Duodenal mucosa (tissue), 2 donors: ENCODE results near the gene ZSWIM3.
"Not testable (repeated sequence)": the region's sequence is repeated elsewhere in the genome, so short reads cannot be mapped to it uniquely, and the experiment has no call there.

Experiments
- H3K27ac ChIP-seq: one replicate; pipeline ENCODE4 v1.7.0; 2013; ENCODE audit warnings: low read depth, low read length
- H3K27me3 ChIP-seq, 2 donors: one replicate each; pipeline ENCODE4 v1.7.0; 2013; ENCODE audit warnings: low read length in 2 of 2, control low read depth in 1 of 2; ENCODE audit not compliant: insufficient read depth in 2 of 2, control insufficient read depth in 1 of 2
- H3K36me3 ChIP-seq, 2 donors: one replicate each; pipeline ENCODE4 v1.7.0; 2013; ENCODE audit warnings: low read length in 2 of 2, control low read depth in 1 of 2; ENCODE audit not compliant: insufficient read depth in 2 of 2, control insufficient read depth in 1 of 2
- H3K4me1 ChIP-seq, 2 donors: one replicate each; pipeline ENCODE4 v1.7.0; 2013; ENCODE audit warnings: low read length in 2 of 2, control low read depth in 1 of 2; ENCODE audit not compliant: insufficient read depth in 2 of 2, control insufficient read depth in 1 of 2
- H3K4me3 ChIP-seq, 2 donors: one replicate each; pipeline ENCODE4 v1.7.0; 2013; ENCODE audit warnings: low read length in 2 of 2, low read depth in 1 of 2
- H3K9ac ChIP-seq, 2 donors: one replicate each; pipeline ENCODE4 v1.7.0; 2013; ENCODE audit warnings: low read length in 2 of 2, low read depth in 1 of 2
- H3K9me3 ChIP-seq, 2 donors: one replicate each; pipeline ENCODE4 v1.7.0; 2013; ENCODE audit warnings: low read length in 2 of 2, control low read depth in 1 of 2; ENCODE audit not compliant: control insufficient read depth in 1 of 2

Gene ZSWIM3

DNA sequence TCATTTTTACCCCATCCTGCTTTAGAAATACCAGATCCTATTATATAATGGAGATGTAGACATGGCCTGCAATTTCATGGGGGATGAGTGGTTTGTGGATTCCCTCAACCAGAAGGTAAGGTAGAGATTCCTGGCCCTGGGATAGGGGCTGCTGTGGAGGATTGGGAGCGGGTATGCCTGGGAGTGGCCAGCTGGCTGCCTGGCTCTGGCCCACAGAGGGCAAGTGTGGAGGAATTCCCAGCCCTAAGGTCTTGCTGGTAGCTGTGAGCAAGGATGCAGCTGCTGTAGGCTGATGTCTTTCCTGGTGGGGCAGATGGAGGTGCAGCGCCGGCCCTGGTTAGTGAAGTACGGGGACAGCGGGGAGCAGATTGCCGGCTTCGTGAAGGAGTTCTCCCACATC lies 40.3 kb downstream of the ZSWIM3 start:
- Histone ChIP-seq H3K27me3 (no peaks in the 10 kb centered on the region), H3K4me1 (peaks cover 6 to 8% of the 10 kb centered on the region in 2 donors), H3K4me3 (no peak overlapping the region), H3K9ac (no peak overlapping the region), H3K27ac (no peak overlapping the region), H3K36me3 (peaks cover 26 to 61% of the 10 kb centered on the region in 2 donors), H3K9me3 (no peaks in the 10 kb centered on the region)

DNA sequence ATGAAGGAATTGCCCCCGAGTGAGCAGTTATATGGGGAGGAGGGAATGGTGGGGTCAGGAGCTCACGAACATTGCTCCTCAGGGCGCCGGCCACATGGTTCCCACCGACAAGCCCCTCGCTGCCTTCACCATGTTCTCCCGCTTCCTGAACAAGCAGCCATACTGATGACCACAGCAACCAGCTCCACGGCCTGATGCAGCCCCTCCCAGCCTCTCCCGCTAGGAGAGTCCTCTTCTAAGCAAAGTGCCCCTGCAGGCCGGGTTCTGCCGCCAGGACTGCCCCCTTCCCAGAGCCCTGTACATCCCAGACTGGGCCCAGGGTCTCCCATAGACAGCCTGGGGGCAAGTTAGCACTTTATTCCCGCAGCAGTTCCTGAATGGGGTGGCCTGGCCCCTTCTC lies 40.9 kb downstream of the ZSWIM3 start:
- peaks cover 26 to 56% of the 10 kb centered on the region in 2 donors for H3K36me3 ChIP-seq

DNA sequence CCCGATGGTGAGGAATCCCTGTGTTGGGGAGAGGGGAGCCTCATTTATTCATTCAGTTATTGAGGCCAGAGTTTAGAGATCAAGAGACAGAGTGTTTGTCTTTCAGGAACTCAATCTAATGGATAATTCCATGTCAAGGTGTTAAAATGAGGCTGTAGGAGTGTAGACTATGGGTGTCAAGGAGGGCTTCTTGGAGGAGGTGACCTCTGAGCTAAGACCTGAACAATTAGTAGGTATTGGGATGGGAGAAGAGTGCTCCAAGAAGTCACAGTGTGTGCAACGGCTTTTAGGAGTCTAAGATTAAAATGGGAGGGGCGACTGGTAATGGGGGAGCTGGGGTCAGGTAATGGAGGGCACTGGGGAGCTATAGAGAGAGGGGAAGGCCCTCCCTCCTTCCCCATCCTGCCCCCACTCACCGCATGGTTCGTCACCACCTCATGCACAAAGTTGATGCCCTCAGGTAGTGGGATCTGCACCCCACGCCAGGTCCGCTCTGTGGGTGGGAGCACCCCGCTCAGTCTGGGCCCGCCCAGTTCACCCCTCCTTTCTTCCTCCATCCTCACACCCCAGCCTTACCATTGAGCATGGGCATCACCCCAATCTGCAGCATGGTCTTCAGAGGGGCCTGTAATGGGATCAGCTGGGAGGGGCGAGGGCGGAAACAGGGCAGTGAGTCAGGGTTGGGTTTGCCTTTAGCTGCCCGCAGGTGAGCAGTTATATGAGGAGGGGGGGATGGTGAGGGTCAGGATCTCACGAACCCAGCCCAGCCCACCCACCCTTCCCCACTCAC lies 41.8 kb downstream of the ZSWIM3 start:
- H3K27me3 ChIP-seq, result no peaks in the 10 kb centered on the region
- no peaks in the 10 kb centered on the region for H3K4me1 ChIP-seq
- H3K27ac ChIP-seq, result no peak overlapping the region
- H3K9me3 ChIP-seq, result no peaks in the 10 kb centered on the region
- H3K36me3 ChIP-seq, result peaks cover 21 to 50% of the 10 kb centered on the region in 2 donors
- H3K9ac ChIP-seq, result no peak overlapping the region
- no peak overlapping the region for H3K4me3 ChIP-seq

More for the DNA sequence above, 40.9 kb downstream of the ZSWIM3 start:
- H3K27ac ChIP-seq, result no peak overlapping the region
- H3K4me3 ChIP-seq, result no peak overlapping the region
- H3K4me1 ChIP-seq, result peaks cover under 1 to 2% of the 10 kb centered on the region in 2 donors
- no peaks in the 10 kb centered on the region for H3K9me3 ChIP-seq
- no peaks in the 10 kb centered on the region for H3K27me3 ChIP-seq
- no peak overlapping the region for H3K9ac ChIP-seq

DNA sequence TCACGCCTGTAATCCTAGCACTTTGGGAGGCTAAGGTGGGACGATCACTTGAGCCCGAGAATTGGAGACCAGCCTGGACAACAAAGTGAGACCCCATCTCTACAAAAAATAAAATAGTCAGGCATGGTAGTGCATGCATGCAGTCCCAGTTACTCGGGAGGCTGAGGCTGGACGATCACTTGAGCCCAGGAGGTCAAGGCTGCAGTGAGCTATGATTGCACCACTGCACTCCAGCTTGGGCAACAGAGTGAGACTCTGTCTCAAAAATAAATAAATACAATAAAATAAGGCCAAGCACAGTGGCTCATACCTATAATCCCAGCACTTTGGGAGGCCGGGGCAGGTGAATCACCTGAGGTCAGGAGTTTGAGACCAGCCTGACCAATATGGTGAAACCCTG lies 43.9 kb downstream of the ZSWIM3 start:
- not testable (repeated sequence) for H3K27ac ChIP-seq, H3K4me3 ChIP-seq, H3K9ac ChIP-seq, H3K4me1 ChIP-seq, H3K9me3 ChIP-seq, H3K27me3 ChIP-seq
- H3K36me3 ChIP-seq, result peaks cover 16 to 34% of the 10 kb centered on the region in 2 donors

DNA sequence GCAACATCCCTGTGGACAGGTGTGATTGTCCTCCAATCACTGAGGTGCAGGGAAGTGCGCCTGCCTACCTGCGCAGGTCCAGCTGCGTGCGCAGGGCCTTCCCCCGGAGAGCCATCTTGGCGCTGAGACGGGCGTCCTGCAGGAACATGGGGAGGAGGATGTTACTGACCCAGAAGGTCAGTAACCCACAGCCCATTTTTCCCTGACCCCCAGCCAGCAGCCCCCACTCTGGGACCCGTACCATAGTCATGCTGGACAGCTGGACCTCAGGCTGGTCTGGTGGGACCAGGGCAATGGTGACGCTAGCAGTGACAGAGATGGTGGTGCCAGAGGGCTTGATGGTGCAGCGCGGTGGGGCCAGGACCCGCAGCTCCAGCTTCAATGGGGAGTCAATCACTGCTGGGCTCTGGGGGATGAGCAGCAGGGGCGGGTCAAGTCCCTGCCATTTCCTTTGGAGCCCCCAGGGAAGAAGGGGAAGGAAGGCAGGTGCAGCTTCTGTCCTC lies 44.8 kb downstream of the ZSWIM3 start:
- Histone ChIP-seq H3K27ac (no peak overlapping the region), H3K9me3 (no peaks in the 10 kb centered on the region), H3K27me3 (no peaks in the 10 kb centered on the region), H3K4me1 (no peaks in the 10 kb centered on the region), H3K4me3 (no peak overlapping the region), H3K36me3 (peaks cover 8 to 27% of the 10 kb centered on the region in 2 donors), H3K9ac (no peak overlapping the region)

DNA sequence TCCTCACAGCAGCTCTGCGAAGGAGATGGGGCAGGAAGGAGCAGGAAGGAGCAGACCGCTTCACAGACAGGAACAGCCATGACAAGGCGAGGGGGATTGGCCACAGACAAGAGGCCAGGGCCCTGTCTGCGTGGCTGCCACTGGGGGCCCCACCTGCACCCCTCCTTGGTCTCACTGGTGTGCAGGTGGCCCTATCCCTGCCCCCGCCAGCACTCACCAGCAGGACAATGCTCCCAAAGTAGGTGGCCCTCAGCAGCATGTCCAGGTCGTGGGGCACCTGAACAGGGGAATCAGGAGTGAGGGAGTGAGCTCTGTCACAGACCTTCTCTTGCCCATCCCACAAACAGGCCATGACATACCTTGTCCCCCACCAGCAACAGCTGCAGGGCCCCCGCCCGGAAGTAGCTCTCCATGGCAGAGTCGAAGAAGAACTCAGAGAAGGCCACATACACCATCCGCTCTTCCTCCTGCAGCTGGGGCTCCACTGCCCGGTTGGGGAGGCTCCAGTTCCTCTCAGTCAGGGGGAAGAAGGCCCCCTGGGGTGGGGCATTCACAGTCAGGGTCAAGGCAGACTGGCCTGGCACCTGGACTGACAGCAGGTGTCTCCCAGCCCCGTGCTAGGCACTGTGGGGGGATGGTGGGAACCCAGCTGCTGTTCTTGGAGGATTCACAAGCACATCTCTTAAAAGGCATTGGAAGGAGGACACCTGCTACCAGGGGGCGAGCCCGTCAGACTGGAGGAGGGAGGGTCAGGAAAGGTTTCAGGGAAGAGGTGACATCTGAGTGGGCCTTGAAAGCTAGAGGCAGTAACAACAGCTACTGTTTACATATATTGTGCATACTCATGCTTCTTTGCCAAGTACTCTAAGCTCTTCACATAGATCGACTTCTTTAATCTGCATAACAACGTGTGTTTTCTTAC lies 47.4 kb downstream of the ZSWIM3 start:
- Histone ChIP-seq H3K4me1 (peaks cover 6 to 7% of the 10 kb centered on the region in 2 donors), H3K9me3 (no peaks in the 10 kb centered on the region), H3K27ac (no peak overlapping the region), H3K9ac (no peak overlapping the region), H3K27me3 (no peaks in the 10 kb centered on the region), H3K4me3 (no peak overlapping the region), H3K36me3 (peaks cover 0 to 9% of the 10 kb centered on the region in 2 donors)

DNA sequence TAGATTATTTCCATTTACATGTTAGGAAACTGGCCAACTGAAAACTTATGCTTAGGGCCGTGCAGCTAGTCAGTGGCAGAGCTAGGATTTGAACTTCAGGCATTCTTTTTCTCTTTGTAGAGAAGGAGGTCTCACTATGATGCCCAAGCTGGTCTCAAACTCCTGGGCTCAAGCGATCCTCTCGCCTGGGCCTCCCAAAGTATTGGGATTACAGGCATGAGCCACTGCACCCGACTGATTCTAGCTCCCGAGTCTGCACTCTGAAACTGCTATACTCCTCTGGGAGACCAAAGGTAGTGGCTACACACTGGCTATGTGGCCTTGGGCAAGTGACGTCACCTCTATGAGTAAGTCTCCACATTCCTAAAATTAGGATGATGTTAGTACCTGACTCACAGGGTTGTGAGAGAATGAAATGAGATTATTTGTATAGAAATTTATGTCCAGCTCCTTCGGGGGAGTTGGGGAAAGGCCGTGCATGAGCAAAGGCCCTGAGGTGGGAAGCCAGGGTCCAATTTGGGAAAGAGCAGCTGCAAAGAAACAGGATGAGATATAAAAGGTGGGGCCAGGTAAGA lies 48.2 kb downstream of the ZSWIM3 start:
- H3K36me3 ChIP-seq, result peaks cover 0 to 9% of the 10 kb centered on the region in 2 donors

DNA sequence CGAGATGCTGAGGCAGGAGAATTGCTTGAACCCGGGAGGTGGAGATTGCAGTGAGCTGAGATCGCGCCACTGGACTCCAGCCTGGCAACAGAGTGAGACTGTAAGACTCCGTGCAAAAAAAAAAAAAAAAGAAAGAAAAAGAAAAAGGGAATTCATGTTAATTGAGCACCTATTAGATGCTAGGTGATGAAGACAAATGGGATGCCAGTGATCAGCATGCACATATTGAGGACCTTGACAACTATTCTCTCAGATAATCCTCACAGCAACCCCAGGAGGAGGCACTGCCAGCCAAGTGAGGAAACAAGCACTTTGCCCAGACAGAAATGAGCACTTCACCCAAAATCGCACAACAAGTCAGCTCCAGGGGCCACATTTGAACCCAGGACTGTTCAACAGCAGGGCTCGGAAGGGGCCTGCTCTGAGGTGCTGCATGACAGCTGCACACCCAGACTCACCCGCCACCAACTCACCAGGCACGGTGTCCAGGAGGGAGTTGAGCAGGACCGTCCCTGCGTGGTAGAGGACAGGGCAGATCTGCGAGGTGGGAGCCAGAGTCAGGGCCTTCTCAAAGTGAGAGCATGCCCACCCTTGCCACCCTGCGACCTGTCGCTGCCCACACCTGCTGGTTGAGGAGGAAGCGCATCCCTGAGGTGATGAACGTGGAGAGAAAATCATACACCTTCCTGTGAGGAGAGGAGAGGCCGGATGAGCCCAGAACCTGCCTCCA lies 50.0 kb downstream of the ZSWIM3 start:
- Histone ChIP-seq H3K36me3 (peaks cover 0 to 3% of the 10 kb centered on the region in 2 donors), H3K27ac (no peak overlapping the region), H3K4me3 (no peak overlapping the region), H3K9me3 (no peaks in the 10 kb centered on the region), H3K9ac (no peak overlapping the region), H3K27me3 (no peaks in the 10 kb centered on the region), H3K4me1 (peaks cover 18 to 22% of the 10 kb centered on the region in 2 donors)

More for the DNA sequence above, 48.2 kb downstream of the ZSWIM3 start:
- H3K4me1 ChIP-seq, result peaks cover 6 to 11% of the 10 kb centered on the region in 2 donors
- no peaks in the 10 kb centered on the region for H3K9me3 ChIP-seq
- H3K27ac ChIP-seq, result no peak overlapping the region
- no peaks in the 10 kb centered on the region for H3K27me3 ChIP-seq
- H3K9ac ChIP-seq, result no peak overlapping the region
- no peak overlapping the region for H3K4me3 ChIP-seq

DNA sequence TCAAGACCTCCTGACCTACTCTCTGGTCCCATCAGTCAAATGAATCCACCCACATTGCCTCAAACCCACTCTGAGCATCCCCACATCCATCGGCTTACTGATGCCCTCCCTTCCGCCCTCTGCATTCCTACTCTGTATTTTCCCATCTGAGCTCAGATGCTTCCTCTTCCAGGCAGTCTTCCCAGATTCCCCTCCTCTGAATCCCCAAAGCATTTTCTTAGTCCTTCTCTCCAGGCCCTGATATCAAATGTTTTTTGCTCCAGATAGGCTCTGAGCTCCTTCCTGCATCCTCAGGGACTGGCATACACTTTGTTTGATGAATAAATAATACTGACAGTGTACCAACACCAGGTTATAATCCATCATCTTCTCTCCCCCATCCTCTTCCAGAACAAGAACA lies 50.7 kb downstream of the ZSWIM3 start:
- H3K9ac ChIP-seq, result no peak overlapping the region
- peaks cover 18 to 24% of the 10 kb centered on the region in 2 donors for H3K4me1 ChIP-seq
- peaks cover 0 to 3% of the 10 kb centered on the region in 2 donors for H3K36me3 ChIP-seq
- H3K4me3 ChIP-seq, result no peak overlapping the region
- H3K27me3 ChIP-seq, result no peaks in the 10 kb centered on the region
- no peak overlapping the region for H3K27ac ChIP-seq
- no peaks in the 10 kb centered on the region for H3K9me3 ChIP-seq
